Jurkat, Clone E6-1 (cell line): ENCODE measurements around the gene ATF4.
"Not testable (repeated sequence)": the region's sequence is repeated elsewhere in the genome, so short reads cannot be mapped to it uniquely, and the experiment has no call there.

Experiments used
- DNase-seq: peaks from one replicate; pipeline ENCODE4 v3.0.0-alpha.2; 2011; ENCODE audit warnings: low read depth, low spot score
- H3K4me3 ChIP-seq: 2 replicates; pipeline ENCODE4 v1.5.1; 2011; ENCODE audit warnings: mild to moderate bottlenecking, low read length, control low read depth, moderate library complexity

Gene ATF4

DNA sequence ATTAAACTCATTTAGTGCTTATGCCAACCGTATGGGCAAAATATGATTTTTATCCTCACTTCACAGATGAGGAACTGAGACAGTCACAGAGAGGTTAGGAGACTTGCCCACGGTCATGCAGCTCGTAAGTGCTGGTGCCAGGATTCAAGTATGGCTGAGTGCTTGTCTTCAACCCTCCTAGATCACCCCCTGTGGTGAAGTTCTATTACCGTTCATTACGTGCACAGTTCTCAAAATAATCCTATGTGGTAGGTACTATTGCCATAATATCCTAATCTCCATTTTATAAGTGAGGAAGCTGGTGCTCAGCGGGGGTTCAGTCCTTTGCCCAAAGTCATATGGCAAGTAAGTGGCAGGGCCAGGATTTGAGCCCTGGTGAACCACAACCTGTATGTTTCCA is 16.7 kb upstream of the ATF4 start:
- H3K4me3 ChIP-seq: peak overlapping the region; percentile 95

DNA sequence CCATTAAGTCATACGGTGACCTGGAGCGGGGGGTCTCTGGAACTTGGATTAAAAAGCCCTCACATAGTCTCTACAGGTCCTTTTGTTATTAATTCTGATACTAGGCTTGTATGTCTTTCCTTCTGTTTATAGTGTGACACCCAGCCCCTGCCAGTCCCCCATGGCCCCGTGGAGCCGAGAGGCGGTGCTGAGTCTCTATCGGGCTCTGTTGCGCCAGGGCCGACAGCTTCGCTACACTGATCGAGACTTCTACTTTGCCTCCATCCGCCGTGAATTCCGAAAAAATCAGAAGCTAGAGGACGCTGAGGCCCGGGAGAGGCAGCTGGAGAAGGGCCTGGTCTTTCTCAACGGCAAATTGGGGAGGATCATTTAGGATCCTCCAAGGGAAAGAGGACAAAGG is 16.3 kb upstream of the ATF4 start:
- no peak for DNase-seq
- H3K4me3 ChIP-seq: no peak overlapping the region

More for the DNA sequence above, 16.7 kb upstream of the ATF4 start:
- DNase-seq: no peak

DNA sequence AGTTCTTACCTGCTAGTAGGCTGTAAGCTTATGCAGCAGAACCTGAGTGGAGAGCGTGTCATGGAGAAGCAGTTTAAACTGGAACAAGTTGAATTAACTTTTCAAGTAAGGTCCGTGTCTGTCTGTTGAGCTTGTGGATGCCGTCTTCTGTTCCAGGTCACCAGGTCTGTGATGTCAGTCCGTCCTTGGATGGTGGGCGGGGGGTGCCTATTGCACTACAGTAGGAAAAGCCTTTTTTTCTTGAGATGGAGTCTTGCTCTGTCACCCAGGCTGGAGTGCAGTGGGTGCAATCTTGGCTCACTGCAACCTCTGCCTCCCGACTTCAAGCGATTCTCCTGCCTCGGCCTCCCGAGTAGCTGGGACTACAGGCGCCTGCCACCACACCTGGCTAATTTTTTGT is 13.3 kb upstream of the ATF4 start:
- DNase-seq, H3K4me3 ChIP-seq: not testable (repeated sequence)

DNA sequence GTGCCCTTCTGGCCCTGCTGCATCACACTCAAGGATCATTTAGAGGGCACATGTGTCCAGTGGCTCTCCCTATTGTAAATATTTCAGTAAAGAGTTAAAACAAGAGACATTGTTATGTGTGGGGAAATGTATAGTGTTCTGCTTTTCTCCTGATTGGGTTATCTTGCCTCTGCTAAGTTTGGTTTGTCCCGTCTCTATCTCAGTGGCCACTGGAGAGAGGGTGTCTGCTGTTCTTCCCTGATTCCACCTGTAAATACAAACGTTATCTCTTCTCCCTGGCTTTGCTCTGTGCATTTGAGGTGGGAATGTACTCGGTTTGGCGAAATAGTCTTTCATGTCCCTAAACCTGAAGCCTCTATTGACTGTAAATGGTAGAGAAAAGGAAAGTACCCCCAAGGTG is 12.0 kb upstream of the ATF4 start:
- H3K4me3 ChIP-seq: no peak overlapping the region

DNA sequence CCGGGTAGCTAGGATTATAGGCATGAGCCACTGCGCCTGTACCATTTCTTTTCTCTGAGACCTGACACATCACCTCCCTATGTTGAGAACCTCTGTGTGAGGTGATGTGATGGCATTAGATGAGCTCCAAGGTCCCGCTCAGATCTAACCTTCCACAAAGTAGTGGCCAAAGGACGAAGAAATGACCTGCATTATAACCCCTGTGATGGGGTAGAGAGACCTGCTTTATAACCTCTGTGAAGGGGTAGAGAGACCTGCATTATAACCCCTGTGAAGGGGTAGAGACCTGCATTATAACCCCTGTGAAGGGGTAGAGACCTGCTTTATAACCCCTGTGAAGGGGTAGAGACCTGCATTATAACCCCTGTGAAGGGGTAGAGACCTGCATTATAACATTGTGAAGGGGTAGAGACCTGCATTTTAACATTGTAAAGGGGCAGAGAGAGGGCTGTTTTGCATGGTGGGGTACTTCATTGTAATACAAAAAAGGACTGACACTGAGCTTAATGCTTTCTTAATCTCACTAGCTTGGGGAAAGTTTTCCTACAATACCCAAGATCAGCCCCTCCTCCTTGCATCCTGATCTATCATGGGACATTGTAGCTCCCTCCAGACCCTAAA is 9.7 kb upstream of the ATF4 start:
- H3K4me3 ChIP-seq: no peak overlapping the region
- no peak for DNase-seq

More for the DNA sequence above, 12.0 kb upstream of the ATF4 start:
- DNase-seq: no peak

DNA sequence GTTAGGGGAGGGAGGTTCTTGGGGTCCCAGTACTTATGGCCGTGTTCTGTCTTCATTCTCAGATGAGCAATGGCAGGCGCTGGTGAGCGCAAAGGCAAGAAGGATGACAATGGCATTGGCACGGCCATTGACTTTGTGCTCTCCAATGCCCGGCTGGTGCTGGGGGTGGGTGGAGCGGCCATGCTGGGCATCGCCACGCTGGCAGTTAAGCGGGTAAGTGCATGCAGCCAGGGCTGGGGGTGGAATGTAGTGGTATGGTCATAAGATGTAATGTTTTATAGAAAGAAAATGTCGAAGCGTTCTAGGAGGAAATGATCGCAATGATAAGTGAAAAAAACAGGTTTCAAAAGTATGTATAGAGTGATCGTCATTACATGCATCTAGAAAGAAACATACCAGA is 9.1 kb upstream of the ATF4 start:
- DNase-seq: no peak
- no peak overlapping the region for H3K4me3 ChIP-seq

DNA sequence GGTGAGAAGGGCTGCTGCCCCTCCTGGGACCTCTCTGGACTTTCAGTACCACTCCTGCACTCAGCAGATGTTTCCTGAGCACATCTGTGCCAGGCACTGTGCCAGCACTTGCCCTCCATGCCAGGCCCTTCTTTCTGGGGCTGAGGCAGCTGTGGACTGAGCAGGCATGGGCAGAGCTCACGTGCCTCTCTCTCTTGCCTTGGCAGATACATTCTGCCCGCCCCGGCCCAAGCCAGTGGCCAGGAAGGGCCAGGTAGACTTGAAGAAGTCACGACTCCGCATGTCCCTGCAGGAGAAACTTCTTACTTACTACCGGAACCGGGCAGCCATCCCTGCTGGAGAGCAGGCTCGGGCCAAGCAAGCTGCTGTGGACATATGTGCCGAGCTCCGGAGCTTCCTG is 8.3 kb upstream of the ATF4 start:
- no peak overlapping the region for H3K4me3 ChIP-seq
- DNase-seq: no peak

DNA sequence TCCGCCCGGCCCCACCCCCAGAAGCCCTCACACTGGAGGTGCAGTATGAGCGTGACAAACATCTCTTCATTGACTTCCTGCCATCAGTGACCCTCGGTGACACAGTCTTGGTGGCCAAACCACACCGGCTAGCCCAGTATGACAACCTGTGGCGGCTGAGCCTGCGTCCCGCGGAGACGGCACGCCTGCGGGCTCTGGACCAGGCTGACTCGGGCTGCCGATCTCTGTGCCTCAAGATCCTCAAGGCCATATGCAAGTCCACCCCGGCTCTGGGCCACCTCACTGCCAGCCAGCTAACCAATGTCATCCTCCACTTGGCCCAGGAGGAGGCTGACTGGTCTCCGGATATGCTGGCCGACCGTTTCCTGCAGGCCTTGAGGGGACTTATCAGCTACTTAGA is 6.6 kb upstream of the ATF4 start:
- H3K4me3 ChIP-seq: no peak overlapping the region

DNA sequence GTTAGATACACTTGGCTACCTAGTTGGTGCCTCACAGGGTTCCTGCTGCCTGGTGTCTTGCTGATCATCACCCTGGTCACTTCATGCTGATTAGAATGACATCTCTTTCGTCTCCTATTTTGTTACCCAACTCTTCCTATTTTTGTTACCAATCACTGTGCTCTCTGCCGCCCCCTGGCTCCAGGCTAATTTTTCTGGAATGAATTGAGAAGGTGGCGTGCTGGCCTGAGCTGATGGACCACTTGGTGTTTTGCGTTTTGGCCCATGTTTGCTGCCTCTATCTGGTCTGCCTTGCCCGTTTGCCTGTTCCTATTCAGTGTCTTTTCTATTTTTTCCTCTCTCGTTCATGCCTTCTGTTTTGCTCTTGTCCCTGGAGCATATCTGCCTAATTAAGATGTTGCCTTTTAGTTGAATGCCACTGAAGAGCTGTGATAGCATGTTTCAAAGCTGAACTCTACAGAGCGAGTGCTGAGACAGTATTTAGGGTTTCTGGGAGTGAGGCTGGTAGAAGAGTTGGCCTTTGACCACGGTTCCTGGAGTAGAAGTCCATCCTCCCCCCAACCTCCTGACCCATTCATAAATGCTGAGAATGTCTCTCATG is 5.9 kb upstream of the ATF4 start:
- H3K4me3 ChIP-seq: no peak overlapping the region
- DNase-seq: no peak

More for the DNA sequence above, 6.6 kb upstream of the ATF4 start:
- no peak for DNase-seq

DNA sequence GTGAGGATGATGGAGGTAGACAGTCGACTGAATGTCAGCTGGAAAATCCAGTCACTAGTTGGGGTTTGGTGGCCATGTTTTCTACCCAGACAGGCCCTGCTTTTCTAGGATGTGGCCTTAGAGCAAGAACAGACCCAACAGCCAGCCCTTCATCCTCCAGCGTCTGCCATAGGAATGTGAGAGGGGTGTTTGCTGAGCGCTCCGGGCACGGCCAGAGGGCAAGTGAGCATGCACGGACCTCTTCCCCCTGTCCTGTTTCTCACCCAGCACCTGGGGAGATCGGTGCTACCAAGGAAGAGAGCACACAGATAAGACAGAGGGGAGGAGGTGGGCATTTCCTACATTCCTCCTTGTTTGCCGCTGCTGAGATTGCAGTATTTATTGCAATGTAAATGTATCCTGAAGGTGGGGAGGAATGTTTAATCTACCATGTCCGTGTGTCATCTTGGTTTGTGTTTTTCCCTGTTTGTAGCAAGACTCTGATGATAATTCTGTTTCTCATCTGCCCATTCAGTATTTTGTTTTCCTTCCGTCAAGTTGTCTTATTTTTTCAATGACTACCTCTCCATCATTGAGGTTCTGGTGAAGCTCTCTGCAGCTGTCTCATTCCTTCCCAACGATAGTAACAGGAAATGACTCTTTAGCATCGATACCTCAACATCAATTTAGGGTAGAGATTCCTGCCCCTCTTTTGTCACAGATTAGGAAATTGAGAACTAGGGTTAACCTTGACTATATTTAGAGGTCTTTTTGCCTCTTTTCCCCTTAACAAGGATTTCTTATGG is 4.9 kb upstream of the ATF4 start:
- no peak for DNase-seq
- H3K4me3 ChIP-seq: no peak overlapping the region

DNA sequence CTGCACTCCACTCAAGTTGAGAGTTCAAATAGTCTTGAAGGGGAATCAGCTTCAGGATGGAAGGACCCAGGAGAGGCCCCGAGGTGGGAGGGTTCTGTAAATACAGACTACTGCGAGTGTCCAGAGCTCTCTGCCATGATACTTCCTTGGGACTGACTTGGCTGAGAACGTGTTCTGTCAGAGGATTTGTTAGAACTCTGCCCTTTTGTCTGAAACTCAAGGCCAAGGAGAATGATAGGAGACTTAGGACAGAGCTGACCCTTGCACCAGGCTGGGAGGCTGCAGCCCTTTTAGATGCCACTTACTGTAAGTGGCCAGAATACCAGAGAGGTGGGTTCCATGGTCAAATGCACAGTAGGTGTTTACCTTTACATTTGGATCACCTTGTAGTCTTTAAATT is 2.9 kb upstream of the ATF4 start:
- DNase-seq: no peak
- H3K4me3 ChIP-seq: no peak overlapping the region

DNA sequence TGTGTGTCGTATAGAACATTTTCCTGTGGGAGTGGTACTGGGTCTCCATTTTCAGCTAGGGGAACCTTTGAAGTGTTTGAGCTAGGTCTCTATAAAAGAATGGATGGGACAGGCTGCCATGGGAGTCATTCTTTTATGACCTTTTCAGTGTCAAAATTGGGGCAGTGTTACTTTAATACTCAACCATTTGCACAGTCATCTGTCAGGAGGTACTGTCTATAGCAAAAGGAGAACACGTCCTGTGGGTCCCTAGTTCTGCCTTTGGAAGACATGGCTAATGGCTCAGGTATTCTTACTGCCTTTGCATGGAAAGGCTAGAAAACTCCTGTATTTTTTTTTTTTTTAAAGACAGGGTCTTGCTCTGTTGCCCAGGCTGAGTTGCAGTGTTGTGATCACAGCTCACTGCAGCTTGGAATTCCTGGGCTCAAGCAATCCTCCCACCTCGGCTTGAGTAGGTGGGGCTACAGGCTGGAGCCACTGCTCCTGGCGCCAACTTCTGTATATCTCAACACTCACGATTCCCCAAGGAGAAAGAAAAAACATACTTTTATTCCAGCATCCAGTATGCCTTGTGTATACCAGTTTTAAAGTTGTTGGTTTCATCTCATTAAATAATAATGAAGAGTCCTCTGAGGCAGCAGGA is 2.1 kb upstream of the ATF4 start:
- H3K4me3 ChIP-seq: no peak overlapping the region
- no peak for DNase-seq

DNA sequence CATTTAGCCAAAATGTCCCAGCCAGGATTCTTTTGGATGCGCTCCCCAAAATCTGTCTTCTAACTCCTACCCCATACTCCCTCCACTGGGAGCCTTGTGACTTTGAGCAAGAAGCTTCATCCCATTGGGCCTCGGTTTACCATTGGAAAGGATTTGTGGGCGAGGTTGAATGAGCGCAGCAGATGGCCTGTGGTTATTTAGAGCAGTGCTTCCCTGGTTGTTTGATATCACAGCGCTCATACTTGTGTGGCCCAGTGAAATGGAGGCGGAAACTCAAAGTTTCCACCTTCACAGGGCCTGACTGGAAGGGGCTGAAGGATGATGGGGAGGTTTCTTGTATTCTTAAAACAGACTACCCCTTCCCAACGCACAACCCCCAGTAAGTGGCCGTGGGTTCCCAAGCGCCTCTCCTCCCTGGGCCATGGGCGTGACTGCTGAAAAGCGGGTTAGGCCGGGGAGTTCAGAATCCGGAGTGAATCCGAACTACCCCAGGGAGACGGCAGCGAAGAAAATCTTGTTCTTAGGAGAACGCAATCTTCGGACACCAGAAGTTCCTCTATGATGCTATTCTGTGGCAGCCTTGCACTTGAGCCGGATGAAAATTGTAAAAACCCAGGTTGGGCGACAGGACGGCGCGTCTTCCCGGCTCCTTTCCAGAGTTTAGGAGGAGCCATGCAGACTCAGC is 1.2 kb upstream of the ATF4 start:
- no peak for DNase-seq
- peak overlapping the region; percentile 73 for H3K4me3 ChIP-seq

DNA sequence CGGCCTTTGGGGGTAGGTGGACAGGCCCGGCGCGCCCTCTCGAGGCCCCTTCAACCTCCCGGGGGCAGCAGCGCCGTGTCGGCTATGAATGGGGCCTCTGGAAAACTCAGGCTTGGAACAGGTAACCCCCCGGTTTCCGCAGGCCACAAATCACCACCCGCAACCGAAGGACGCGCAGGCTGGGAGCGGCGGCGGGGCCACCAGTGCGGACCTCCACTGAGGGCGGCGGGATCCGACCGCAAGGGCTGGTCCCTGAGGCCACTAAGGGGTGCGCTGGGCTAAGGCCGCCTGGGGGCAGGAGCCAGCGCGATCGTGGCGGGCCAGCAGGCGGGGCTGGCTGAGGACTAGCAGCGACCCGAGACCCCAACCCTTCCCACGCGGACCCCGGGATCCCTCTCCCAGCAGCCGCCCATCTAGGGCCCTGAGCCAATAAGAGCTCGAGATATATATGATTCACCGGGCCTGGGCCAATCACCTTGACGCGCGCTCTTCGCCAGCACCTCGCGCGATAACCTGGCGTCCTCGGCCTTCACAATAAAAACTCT is 609 bp upstream of the ATF4 start:
- peak; percentile 99 for DNase-seq

DNA sequence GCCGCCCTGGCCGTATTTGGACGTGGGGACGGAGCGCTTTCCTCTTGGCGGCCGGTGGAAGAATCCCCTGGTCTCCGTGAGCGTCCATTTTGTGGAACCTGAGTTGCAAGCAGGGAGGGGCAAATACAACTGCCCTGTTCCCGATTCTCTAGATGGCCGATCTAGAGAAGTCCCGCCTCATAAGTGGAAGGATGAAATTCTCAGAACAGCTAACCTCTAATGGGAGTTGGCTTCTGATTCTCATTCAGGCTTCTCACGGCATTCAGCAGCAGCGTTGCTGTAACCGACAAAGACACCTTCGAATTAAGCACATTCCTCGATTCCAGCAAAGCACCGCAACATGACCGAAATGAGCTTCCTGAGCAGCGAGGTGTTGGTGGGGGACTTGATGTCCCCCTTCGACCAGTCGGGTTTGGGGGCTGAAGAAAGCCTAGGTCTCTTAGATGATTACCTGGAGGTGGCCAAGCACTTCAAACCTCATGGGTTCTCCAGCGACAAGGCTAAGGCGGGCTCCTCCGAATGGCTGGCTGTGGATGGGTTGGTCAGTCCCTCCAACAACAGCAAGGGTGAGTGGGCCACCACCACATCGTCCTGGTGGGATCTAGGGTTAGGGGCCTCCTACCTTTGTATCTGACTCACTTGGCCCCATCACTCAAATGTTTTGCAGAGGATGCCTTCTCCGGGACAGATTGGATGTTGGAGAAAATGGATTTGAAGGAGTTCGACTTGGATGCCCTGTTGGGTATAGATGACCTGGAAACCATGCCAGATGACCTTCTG is 934 bp downstream of the ATF4 start:
- not testable (repeated sequence) for DNase-seq
- peak overlapping the region; percentile 73 for H3K4me3 ChIP-seq

More for the DNA sequence above, 609 bp upstream of the ATF4 start:
- H3K4me3 ChIP-seq: peak overlapping the region; percentile 73

DNA sequence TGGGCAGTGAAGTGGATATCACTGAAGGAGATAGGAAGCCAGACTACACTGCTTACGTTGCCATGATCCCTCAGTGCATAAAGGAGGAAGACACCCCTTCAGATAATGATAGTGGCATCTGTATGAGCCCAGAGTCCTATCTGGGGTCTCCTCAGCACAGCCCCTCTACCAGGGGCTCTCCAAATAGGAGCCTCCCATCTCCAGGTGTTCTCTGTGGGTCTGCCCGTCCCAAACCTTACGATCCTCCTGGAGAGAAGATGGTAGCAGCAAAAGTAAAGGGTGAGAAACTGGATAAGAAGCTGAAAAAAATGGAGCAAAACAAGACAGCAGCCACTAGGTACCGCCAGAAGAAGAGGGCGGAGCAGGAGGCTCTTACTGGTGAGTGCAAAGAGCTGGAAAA is 1.7 kb downstream of the ATF4 start:
- peak overlapping the region; percentile 73; the same call in 1 of the 2 replicates for H3K4me3 ChIP-seq
- DNase-seq: not testable (repeated sequence)

DNA sequence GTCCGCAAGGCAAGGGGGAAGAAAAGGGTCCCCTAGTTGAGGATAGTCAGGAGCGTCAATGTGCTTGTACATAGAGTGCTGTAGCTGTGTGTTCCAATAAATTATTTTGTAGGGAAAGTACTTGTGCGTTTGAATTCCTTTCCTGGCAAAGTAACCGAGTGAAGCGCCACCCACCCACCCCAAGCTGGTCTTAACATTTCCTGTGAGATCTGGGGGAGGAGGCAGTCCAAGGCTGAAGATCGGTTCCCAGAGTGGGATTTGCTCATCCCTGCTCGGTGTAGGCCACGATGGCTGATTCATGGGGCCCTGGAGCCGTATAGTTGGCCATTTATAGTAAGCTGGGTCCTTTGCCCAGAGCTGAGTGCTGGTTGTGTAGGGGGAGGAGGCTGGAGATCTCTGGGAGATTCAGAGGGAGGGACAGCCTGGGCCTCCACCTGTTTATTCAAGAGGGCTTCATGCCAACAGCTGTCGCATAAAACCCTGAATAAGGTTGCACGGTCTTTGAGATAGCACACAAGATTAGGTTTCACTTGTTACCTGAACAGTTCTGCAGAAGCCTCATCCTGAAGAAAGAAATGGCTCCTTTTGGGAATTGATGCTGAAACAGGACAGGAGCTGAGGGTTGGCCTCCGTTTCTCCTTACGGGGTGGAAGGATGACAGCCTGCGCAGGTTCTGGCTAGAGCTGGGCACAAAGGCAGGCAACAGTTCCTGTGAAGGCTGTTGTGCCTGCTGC is 2.4 kb downstream of the ATF4 start:
- DNase-seq: no peak
- no peak overlapping the region for H3K4me3 ChIP-seq
